BE2C (cell line): ENCODE results near the gene CNIH3.

Source experiments
- DNase-seq: peaks from one replicate; pipeline ENCODE4 v3.0.0-alpha.2; 2020
- H3K27me3 ChIP-seq: fragments of 250-450 bp; sonication (Bioruptor Pico); 2 replicates; pipeline ENCODE4 v1.5.1; 2020; ENCODE audit warnings: mild to moderate bottlenecking
- H3K36me3 ChIP-seq: fragments of 250-450 bp; sonication (Bioruptor Pico); 2 replicates; pipeline ENCODE4 v1.5.1; 2020; ENCODE audit warnings: mild to moderate bottlenecking
- H3K4me1 ChIP-seq: fragments of 250-450 bp; sonication (Bioruptor Pico); 2 replicates; pipeline ENCODE4 v1.5.1; 2020
- H3K4me3 ChIP-seq: 2 replicates; pipeline ENCODE4 v1.5.1; 2011; ENCODE audit warnings: low read depth, low read length
- H3K9me3 ChIP-seq: fragments of 250-450 bp; sonication (Bioruptor Pico); 2 replicates; pipeline ENCODE4 v1.5.1; 2020
- TF ChIP-seq, protein P1 (sequence below): IDR thresholded peaks from 2 replicates; pipeline ENCODE4 v1.5.1; 2012; ENCODE audit warnings: mild to moderate bottlenecking, low read depth, low read length

Gene CNIH3

DNA sequence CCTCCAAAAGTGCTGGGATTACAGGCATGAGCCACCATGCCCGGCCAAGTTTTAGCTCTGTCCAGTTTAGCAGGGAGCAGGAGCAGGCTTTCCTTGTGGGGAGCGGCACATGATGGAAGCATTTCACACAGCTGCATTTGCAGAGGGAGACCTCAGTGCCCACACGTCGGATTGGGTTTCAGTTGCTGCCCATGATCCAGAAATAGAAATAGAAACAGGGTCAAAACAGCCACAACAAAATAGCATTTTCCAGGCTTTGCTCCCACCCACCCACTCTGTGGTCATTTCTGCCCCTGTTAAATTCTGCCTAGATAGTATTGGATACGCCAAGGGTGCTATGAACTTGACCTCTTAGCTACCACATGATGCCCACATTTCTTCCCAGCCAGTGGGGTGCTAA lies 128.4 kb downstream of the CNIH3 start:
- H3K4me1 ChIP-seq, result 0 out of 2 replicates have a peak, but pooled peaks cover 3% of the 10 kb centered on the region
- no peaks in the 10 kb centered on the region for H3K27me3 ChIP-seq
- no peaks in the 10 kb centered on the region for H3K36me3 ChIP-seq
- TF ChIP-seq, protein P1, sequence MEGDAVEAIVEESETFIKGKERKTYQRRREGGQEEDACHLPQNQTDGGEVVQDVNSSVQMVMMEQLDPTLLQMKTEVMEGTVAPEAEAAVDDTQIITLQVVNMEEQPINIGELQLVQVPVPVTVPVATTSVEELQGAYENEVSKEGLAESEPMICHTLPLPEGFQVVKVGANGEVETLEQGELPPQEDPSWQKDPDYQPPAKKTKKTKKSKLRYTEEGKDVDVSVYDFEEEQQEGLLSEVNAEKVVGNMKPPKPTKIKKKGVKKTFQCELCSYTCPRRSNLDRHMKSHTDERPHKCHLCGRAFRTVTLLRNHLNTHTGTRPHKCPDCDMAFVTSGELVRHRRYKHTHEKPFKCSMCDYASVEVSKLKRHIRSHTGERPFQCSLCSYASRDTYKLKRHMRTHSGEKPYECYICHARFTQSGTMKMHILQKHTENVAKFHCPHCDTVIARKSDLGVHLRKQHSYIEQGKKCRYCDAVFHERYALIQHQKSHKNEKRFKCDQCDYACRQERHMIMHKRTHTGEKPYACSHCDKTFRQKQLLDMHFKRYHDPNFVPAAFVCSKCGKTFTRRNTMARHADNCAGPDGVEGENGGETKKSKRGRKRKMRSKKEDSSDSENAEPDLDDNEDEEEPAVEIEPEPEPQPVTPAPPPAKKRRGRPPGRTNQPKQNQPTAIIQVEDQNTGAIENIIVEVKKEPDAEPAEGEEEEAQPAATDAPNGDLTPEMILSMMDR, result no peak
- no peak for DNase-seq
- no peak overlapping the region for H3K4me3 ChIP-seq
- no peaks in the 10 kb centered on the region for H3K9me3 ChIP-seq

DNA sequence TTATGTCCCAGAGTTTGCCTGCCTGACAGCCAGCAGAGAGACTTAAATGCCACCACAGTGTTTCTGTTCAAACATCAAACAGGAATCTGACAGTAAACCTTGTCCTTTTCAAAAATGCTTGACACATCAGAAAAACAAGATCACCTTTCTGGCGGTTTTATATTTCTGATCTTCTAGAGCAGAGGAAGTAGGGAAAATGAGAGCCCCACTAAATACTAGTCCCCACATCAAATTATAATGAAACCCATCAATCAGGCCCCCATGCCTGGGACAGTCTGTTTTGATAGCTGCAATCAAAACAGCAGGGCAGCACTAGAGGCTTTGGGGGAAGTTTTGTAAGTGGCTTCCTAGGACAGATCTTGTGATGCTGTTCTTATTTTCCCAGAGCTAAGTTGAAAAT lies 129.3 kb downstream of the CNIH3 start:
- H3K4me1 ChIP-seq, result 0 out of 2 replicates have a peak, but pooled peaks cover 3% of the 10 kb centered on the region
- no peaks in the 10 kb centered on the region for H3K36me3 ChIP-seq
- TF ChIP-seq, protein P1, result no peak
- no peaks in the 10 kb centered on the region for H3K9me3 ChIP-seq
- H3K27me3 ChIP-seq, result no peaks in the 10 kb centered on the region
- no peak overlapping the region for H3K4me3 ChIP-seq
- no peak for DNase-seq

DNA sequence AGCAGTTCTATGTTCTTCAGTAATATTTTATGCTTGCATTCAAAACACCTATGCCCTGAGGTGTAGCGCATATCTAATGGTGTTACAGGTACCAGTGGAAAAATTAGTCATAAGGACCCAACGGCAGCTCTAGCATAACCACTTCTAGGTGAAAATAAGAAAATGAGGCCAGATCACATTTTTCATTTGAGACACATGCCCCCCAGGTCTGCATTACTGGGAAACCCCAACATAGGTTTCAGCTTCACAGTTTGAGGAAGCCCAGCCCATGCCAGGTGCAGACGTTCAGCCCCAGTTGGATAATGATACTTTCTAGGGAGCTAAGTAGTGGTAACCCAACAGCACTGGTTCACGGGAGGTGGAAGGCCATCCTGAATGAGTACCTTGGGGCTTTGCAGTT lies 129.8 kb downstream of the CNIH3 start:
- H3K27me3 ChIP-seq, result no peaks in the 10 kb centered on the region
- H3K36me3 ChIP-seq, result no peaks in the 10 kb centered on the region
- H3K9me3 ChIP-seq, result no peaks in the 10 kb centered on the region
- DNase-seq, result no peak
- TF ChIP-seq, protein P1, result no peak
- no peak overlapping the region for H3K4me3 ChIP-seq
- 0 out of 2 replicates have a peak, but pooled peaks cover 3% of the 10 kb centered on the region for H3K4me1 ChIP-seq

DNA sequence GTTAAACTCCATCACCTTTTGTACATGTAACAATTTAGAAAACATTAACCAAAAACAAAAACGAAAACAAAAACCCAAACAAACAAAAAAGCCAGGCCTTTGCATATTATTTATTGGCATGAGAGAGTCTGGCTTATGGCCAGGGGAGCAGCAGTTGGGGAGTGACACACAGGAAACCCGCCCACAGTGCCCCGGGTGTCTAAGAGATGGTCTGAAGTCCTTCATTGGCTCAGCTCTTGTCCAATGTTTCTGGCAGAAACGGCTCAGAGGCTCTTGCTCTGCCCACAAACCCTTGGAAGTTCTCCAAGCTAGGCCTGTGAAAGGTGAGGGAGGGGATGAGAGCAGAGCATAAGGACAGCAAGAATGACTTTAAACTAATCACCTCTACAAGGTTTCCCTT lies 131.5 kb downstream of the CNIH3 start:
- Histone ChIP-seq H3K4me1 (0 out of 2 replicates have a peak, but pooled peaks cover 3% of the 10 kb centered on the region), H3K9me3 (no peaks in the 10 kb centered on the region), H3K4me3 (no peak overlapping the region), H3K27me3 (no peaks in the 10 kb centered on the region), H3K36me3 (no peaks in the 10 kb centered on the region)
- TF ChIP-seq, protein P1, result no peak
- peak; percentile 38 for DNase-seq

GRCh38 chr1:224749916-224750315 lies 133.8 kb downstream of the CNIH3 start:
- TF ChIP-seq, protein P1, result no peak
- Histone ChIP-seq H3K4me3 (no peak overlapping the region), H3K9me3 (no peaks in the 10 kb centered on the region), H3K4me1 (0 out of 2 replicates have a peak, but pooled peaks cover 3% of the 10 kb centered on the region), H3K36me3 (no peaks in the 10 kb centered on the region), H3K27me3 (no peaks in the 10 kb centered on the region)
- DNase-seq, result no peak

DNA sequence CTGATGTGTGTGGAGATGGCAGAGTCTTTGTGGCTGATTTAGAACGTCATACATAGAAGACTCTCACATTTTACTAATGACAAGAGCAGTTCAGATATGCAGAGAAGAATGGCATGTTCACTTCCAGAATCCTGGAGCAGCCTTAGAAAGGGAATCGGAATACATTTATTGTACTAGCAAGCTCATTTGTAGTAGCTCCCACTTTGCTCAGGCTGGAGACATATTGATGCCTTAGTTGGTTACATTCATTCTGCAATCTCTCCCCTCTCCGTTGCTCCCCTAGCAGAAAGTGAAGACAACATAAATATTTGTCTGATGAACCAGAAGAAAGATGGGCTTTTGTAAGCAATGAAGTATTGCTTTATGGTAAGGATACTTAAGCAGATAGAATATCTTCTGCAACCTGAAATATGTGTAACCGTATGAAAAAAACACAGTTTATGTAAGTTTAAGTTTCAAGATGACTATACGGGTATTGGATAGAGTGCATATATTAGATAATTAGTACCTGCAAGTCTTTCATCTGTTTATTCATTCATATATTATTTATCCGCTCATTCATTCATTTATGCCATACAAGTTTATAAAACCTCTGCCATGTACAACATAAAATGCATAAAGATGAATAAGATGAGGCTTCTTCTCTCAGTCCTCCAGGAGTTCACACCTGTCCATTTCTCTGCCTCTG lies 135.7 kb downstream of the CNIH3 start:
- Histone ChIP-seq H3K27me3 (no peaks in the 10 kb centered on the region), H3K4me3 (no peak overlapping the region), H3K4me1 (0 out of 2 replicates have a peak, but pooled peaks cover 3% of the 10 kb centered on the region), H3K36me3 (no peaks in the 10 kb centered on the region), H3K9me3 (no peaks in the 10 kb centered on the region)
- no peak for DNase-seq
- TF ChIP-seq, protein P1, result no peak
